SJCRH30 (cell line): Measurements from ENCODE around the gene RNU5D-1. TPM values are rescaled to one million over a fixed set of nuclear protein-coding genes. Genes with fewer than 3 reads are reported as not detected.

ENCODE experiments used
- total RNA-seq: library from RNA; depleted of rRNA; stranded (reverse); fragments of >200 nt; shearing (Covaris generic); gene quantifications from 2 replicates; pipeline ENCODE4 v1.2.3, GENCODE V29; 2014; rRNA removed

RNU5D-1 gene
- total RNA-seq, 1 experiment from 2014 or later, result not detected

Other genes with a start within 250 kb of the RNU5D-1 start
- gene TMEM53, start 56.7 kb downstream of the RNU5D-1 start, total RNA-seq, result 1.6 and 2.3 TPM in 2 replicates
- gene ARMH1, start 56.5 kb downstream of the RNU5D-1 start, total RNA-seq, result not detected in 2 replicates
- 120 and 124 TPM in 2 replicates for gene KIF2C, start 8.7 kb upstream of the RNU5D-1 start, total RNA-seq
- gene RPS8, start 44.4 kb upstream of the RNU5D-1 start, total RNA-seq, result 3,055 and 3,167 TPM in 2 replicates
- gene BEST4, start 57.0 kb upstream of the RNU5D-1 start, total RNA-seq, result not detected in 2 replicates
- 8.0 and 11.4 TPM in 2 replicates for gene PLK3, start 69.2 kb upstream of the RNU5D-1 start, total RNA-seq
- gene DYNLT4, start 76.2 kb upstream of the RNU5D-1 start, total RNA-seq, result not detected in 2 replicates
- gene BTBD19, start 77.4 kb upstream of the RNU5D-1 start, total RNA-seq, result 0.43 and 1.4 TPM in 2 replicates
- 1.3 and 1.8 TPM in 2 replicates for gene PTCH2, start 112.1 kb upstream of the RNU5D-1 start, total RNA-seq